ENCODE results near the gene UQCC3. TPM values are rescaled to one million over a fixed set of nuclear protein-coding genes. Genes with fewer than 3 reads are reported as not detected.

Gene UQCC3
- total RNA-seq, 1 experiment from 2014 or later = 23.9 TPM

DNA sequence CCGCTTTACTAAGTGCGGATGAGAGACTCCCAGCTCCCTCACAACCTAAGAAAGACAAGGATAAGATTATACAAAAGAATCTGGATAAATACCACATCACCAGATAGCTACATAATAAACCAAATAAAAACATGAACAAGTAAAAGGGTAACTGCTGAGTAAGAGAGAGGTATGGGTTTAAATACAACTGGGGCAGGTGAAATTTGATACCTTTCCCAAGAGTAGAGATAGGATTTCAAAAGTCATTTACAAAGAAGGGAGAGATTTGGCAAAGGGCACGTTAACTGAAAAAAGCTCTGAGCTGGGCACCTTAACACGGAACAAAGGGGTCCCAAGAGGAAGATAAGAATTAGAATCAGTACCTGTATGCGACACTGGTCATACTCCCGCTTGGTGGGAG is 5.7 kb downstream of the UQCC3 start:
- H3K4me1 Mint-ChIP-seq (ENCODE audit: low read depth, unreplicated experiment) = peaks cover 15% of the 10 kb centered on the region
- no peaks in the 10 kb centered on the region for H3K9me3 Mint-ChIP-seq (ENCODE audit: unreplicated experiment)
- intact Hi-C loops (cut with micrococcal nuclease; ENCODE audit: unreplicated experiment) = loop anchor here (10.0 kb wide), 1 partner anchor 282 kb away; no protein-coding TSS in a partner anchor
- CTCF ChIA-PET = interaction anchor here (0.6 to 1.9 kb wide), 2 partner anchors 109 to 289 kb away, joined by 3 to 7 read pairs; no protein-coding TSS in a partner anchor
- TF ChIP-seq CTCF (IDR thresholded peaks at IDR 0.05; ENCODE audit: insufficient read depth in 1 of 2, low read depth in 1 of 2, low read length in 1 of 2, severe bottlenecking in 1 of 2, unreplicated experiment in 1 of 2) = no peak
- DNase-seq = no peak
- Histone ChIP-seq H3K27me3 (replicated peaks; ENCODE audit: control insufficient read depth, insufficient read depth, low read length) (no peaks in the 10 kb centered on the region), H3K4me1 (peaks cover 9% of the 10 kb centered on the region), H3K36me3 (ENCODE audit: control insufficient read depth, insufficient read depth, low read length) (no peaks in the 10 kb centered on the region; the same call in 1 of the 2 replicates), H3K4me3 (ENCODE audit: low read depth, low read length) (no peak overlapping the region), H3K9me3 (no peaks in the 10 kb centered on the region)
- H3K27me3 Mint-ChIP-seq (ENCODE audit: insufficient read depth, unreplicated experiment) = no peaks in the 10 kb centered on the region
- peak overlapping the region; percentile 81 for H3K4me3 Mint-ChIP-seq (ENCODE audit: unreplicated experiment)
- no TSS peak for BruUV-seq (replicated peaks)
- POLR2A ChIA-PET = interaction anchor here (0.5 to 1.0 kb wide), 2 partner anchors 12 to 51 kb away, joined by 10 to 11 read pairs; partner anchors contain the start of genes C11orf98, CSKMT and TTC9C
- peaks cover 44% of the 10 kb centered on the region for H3K36me3 Mint-ChIP-seq (ENCODE audit: insufficient read depth, unreplicated experiment)
- no peak overlapping the region for H3K27ac Mint-ChIP-seq (ENCODE audit: unreplicated experiment)

DNA sequence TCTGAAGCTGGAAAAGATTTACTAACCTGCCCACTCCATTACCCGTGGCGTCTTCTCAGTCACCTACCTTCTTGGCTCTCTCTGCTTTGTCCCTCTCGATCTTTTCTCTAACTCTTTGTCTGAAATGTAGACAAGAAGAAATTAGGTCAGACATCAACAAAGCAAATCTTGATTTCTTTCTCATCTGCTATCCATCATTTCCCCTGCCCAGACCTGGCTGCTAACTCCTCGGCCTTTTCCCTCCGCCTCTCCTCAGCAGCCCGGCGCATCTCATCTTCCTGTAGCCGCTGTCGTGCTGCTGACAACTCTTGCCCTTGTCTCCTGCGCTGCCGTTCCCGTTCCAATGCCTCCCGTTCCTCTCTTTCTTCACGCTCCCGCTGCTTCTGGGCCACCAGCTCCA is 6.2 kb downstream of the UQCC3 start:
- Mint-ChIP-seq H3K27me3 (ENCODE audit: insufficient read depth, unreplicated experiment) (no peaks in the 10 kb centered on the region), H3K9me3 (ENCODE audit: unreplicated experiment) (no peaks in the 10 kb centered on the region), H3K36me3 (ENCODE audit: insufficient read depth, unreplicated experiment) (peaks cover 39% of the 10 kb centered on the region), H3K27ac (ENCODE audit: unreplicated experiment) (peak overlapping the region; percentile 91), H3K4me3 (ENCODE audit: unreplicated experiment) (peak overlapping the region; percentile 81), H3K4me1 (ENCODE audit: low read depth, unreplicated experiment) (peaks cover 15% of the 10 kb centered on the region)
- POLR2A ChIA-PET = no interaction called here
- Histone ChIP-seq H3K4me1 (peaks cover 6% of the 10 kb centered on the region), H3K4me3 (ENCODE audit: low read depth, low read length) (no peak overlapping the region), H3K9me3 (no peaks in the 10 kb centered on the region), H3K36me3 (ENCODE audit: control insufficient read depth, insufficient read depth, low read length) (no peaks in the 10 kb centered on the region; the same call in 1 of the 2 replicates), H3K27me3 (replicated peaks; ENCODE audit: control insufficient read depth, insufficient read depth, low read length) (no peaks in the 10 kb centered on the region)
- intact Hi-C loops (cut with micrococcal nuclease; ENCODE audit: unreplicated experiment) = loop anchor here (10.0 kb wide), 1 partner anchor 283 kb away; no protein-coding TSS in a partner anchor
- DNase-seq = no peak
- no peak for TF ChIP-seq CTCF (IDR thresholded peaks at IDR 0.05; ENCODE audit: insufficient read depth in 1 of 2, low read depth in 1 of 2, low read length in 1 of 2, severe bottlenecking in 1 of 2, unreplicated experiment in 1 of 2)
- BruUV-seq (replicated peaks) = no TSS peak
- CTCF ChIA-PET = interaction anchor here (0.6 to 1.9 kb wide), 2 partner anchors 109 to 290 kb away, joined by 3 to 7 read pairs; no protein-coding TSS in a partner anchor

GRCh38 chr11:62678433-62678769 is 6.9 kb downstream of the UQCC3 start:
- no peak for TF ChIP-seq CTCF (IDR thresholded peaks at IDR 0.05; ENCODE audit: insufficient read depth in 1 of 2, low read depth in 1 of 2, low read length in 1 of 2, severe bottlenecking in 1 of 2, unreplicated experiment in 1 of 2)
- H3K9me3 Mint-ChIP-seq (ENCODE audit: unreplicated experiment) = no peaks in the 10 kb centered on the region
- intact Hi-C loops (cut with micrococcal nuclease; ENCODE audit: unreplicated experiment) = loop anchor here (10.0 kb wide), 1 partner anchor 284 kb away; no protein-coding TSS in a partner anchor
- peak overlapping the region; percentile 91 for H3K27ac Mint-ChIP-seq (ENCODE audit: unreplicated experiment)
- Histone ChIP-seq H3K36me3 (ENCODE audit: control insufficient read depth, insufficient read depth, low read length) (no peaks in the 10 kb centered on the region), H3K4me1 (no peaks in the 10 kb centered on the region; the same call in 1 of the 2 replicates), H3K9me3 (no peaks in the 10 kb centered on the region), H3K4me3 (ENCODE audit: low read depth, low read length) (peak overlapping the region; percentile 95), H3K27me3 (replicated peaks; ENCODE audit: control insufficient read depth, insufficient read depth, low read length) (no peaks in the 10 kb centered on the region)
- ChIA-PET POLR2A (no interaction called here), CTCF (no interaction called here)
- H3K4me1 Mint-ChIP-seq (ENCODE audit: low read depth, unreplicated experiment) = peaks cover 15% of the 10 kb centered on the region
- H3K27me3 Mint-ChIP-seq (ENCODE audit: insufficient read depth, unreplicated experiment) = no peaks in the 10 kb centered on the region
- H3K36me3 Mint-ChIP-seq (ENCODE audit: insufficient read depth, unreplicated experiment) = peaks cover 32% of the 10 kb centered on the region
- no peak for DNase-seq
- no TSS peak for BruUV-seq (replicated peaks)
- peak overlapping the region; percentile 81 for H3K4me3 Mint-ChIP-seq (ENCODE audit: unreplicated experiment)
